ENCODE data around the gene PCDHGA2.
A peak's percentile ranks its signal among the peaks of the same experiment; 100 is the strongest.
"Not testable (repeated sequence)": the region's sequence is repeated elsewhere in the genome, so short reads cannot be mapped to it uniquely, and the experiment has no call there.

Gene PCDHGA2

DNA sequence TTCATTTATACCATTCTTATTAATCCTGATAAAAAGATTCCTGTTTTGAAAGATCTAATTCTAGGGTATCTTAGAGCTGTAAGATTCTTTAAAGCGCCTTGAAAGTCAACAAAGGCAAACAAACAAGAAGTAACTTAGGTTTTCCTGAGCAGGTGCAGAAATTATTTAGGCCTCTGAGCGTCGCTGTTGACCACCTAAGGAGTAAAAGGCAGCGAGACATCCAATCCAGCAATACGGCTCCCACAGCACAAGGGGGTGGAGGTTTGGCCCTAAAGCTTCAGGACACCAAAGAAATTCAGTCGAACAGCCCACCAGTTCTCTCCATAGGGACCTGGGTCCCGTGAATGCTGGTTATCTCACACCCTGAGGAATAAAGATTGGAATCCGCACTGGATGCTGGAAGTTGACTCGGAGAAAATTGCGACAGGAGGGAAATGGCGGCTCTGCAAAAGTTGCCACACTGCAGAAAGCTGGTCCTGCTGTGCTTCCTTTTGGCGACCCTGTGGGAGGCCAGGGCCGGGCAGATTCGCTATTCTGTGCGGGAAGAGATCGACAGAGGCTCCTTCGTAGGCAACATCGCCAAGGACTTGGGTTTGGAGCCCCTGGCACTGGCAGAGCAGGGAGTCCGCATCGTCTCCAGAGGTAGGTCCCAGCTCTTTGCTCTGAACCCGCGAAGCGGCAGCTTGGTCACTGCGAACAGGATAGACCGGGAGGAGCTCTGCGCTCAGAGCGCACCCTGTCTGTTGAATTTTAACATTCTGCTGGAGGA lies at the start of gene PCDHGA2:
Gene PCDHGA2, plus strand, starts transcription at position 223 of the 769 bp plus-strand sequence.
- no peak for DNase-seq (ENCODE audit: low read depth)

DNA sequence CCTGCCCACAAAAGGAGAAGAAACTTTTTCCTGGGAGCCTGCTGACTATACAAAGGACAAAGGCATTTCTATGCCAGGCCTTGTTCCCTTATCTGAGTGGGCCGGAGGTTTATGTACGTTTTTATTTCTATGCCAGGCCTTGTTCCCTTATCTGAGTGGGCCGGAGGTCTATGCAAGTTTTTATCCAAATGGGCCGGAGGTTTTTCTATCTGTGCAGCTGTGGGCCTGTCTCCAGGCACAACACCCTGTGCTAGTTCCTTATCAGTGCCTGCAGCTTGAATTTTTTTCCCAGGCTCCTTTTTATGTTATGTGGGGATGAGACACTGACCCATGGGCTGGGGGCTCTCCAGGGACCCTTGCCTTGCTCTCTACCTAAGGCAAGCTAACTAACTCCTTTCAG lies 40.2 kb upstream of the PCDHGA2 start:
- no peak for DNase-seq (ENCODE audit: low read depth)

DNA sequence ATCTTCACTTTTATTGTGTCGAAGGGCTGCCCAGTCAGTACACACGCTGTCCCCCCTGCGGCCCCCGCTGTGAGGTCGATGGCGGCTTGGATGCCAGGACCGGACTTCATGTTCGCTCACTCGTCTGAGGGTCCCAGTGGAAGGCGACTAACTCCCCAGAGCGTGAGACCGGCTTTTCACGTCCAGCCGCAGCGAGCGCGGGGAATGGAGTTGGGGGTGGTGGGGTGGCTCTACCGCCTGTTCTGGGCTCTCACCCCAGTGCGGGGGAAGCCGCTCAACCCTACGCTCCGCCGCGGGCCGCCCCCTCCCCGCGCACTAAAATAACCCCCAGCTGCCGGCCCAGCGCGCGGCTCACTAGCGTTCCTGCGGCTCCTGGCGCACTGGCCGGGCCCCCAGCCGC lies 34.8 kb upstream of the PCDHGA2 start, which contains the start of gene SLC25A2:
Gene SLC25A2, minus strand, starts transcription at position 294 of the 400 bp plus-strand sequence. Its CDS starts 184 bp downstream, at position 110.
- no peak for DNase-seq (ENCODE audit: low read depth)

DNA sequence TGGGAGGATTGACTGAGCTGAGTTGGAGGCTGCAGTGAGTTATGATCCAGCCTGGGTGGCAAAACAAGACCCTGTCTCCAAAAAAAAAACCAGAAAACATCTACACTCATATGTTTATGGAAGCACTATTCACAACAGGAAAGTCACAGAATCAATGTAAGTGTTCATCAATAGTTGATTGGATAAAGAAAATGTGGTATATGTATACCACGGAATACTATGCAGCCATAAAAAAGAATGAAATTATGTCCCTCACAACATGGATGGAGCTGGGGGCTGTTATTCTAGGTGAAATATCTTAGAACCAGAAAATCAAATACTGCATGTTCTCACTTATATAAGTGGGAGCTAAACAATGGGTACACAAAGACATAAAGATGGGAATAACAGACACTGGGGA lies 31.9 kb upstream of the PCDHGA2 start:
- DNase-seq (ENCODE audit: low read depth): no peak

DNA sequence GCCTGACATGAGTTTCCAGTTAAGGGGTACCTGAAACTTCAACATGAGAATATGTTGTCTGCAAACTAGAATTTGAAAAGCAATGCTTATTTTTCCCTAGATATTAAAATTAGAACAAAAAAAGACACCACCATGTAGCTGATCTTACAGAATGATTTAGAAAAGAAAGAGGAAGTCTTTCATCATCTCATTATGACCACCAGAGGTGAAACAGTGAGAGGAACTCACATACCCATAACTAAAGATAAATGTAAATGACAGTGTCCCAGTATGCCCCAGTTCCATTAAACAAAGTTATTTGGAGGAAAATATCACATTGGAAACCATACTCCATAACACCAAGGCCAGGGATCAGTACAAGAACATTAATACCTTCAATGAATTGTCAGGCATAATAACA lies 24.8 kb upstream of the PCDHGA2 start:
- DNase-seq (ENCODE audit: low read depth): no peak

DNA sequence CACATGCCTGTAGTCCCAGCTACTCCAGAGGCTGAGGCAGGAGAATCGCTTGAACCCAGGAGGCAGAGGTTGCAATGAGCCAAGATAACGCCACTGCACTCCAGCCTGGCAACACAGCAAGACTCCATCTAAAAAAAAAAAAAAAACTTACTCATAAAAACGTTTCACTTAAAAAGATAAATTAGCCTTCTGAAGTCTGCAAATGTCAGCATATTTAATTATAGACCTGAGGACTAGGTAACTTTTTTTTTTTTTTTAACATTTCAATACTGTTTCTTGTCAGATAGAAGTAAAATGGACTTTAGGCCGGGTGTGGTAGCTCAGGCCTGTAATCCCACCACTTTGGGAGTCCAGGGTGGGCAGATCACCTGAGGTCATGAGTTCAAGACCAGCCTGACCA lies 21.6 kb upstream of the PCDHGA2 start:
- not testable (repeated sequence) for DNase-seq (ENCODE audit: low read depth)

DNA sequence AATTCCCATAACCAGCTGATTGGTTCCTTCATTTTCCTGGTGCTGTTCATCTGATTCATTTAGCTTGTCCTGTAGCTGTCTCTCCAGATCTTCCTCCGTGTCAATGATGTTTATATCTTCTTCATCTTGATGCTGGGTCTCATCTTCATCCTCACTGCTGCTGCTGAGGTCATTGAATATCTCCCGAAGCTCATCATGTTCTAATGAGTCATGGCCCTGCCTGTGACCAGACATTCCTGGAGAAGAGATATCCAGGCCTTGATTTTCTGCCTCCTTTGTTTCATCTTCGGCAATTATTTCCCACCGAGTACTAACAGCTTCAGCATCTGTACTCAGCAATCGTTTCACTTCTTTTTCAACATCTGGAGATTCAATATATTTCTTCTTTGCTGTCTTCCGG lies 19.4 kb upstream of the PCDHGA2 start:
- DNase-seq (ENCODE audit: low read depth): no peak

DNA sequence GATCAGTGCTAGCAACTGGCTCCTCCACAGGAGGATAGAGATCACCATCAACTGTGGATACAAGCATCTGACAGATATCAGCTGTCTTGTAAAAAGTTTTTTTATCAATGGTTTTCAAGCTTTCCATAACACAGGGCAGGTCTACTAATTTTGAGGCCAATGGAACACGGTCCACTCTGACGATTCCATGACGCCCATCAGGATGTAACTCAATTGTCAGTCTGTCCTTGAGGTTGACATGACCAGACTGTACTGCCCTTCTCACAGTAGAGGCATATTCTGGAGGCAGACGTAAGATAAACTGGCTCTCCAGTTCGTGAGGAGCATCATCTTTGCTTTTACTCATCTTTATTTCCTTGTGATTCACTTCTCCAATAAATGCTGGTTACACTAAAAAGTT lies 18.9 kb upstream of the PCDHGA2 start:
- DNase-seq (ENCODE audit: low read depth): no peak

DNA sequence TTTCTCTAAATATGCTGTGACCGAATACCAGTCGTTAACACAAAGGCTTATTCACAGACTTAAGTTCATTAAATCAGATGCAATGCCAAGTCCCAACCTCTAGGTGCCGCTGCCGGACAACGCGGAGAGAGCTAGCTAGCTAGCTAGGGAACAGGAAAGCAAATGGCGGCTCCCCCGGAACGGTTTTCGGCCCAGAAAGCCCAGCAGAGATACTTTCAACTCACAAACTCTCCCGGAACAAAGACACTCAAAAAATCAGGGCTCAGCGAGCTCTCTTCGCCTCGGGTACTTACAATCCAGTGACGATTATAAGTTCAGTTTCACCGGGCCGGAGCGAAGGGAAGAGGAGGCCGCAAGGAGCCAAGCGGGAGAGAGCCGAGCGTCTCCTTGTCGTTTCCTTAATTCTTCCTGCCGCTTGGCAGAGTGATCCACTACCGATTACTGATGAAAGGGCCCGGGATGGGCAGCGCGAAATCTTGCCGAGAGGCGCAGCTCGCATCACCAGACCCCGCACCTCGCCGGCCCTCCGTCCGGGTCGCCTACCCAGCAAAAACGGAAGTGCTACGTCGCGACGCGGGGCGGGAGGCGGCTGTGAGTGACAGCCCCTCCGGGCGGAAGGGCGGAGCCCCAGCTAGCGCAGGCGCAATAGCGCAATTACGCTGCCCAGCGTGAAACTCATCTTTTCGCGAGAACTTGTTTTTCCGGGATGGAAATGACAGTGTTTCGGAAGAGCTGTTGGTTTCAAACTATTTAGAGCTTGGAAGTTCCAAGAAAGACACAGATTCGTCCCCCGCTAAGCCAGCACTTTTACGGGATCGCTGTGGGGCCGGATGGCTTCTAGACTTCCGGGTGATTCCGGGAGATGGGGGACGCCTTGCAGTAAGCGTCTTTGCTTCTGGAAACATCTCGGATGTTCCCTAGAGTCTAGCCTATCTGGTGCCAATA lies 18.1 kb upstream of the PCDHGA2 start, which contains the start of gene TAF7:
Gene TAF7, minus strand, starts transcription at position 560 of the 945 bp plus-strand sequence. CDS start 740 bp downstream, outside the sequence.
- DNase-seq (ENCODE audit: low read depth): peak; percentile 87

DNA sequence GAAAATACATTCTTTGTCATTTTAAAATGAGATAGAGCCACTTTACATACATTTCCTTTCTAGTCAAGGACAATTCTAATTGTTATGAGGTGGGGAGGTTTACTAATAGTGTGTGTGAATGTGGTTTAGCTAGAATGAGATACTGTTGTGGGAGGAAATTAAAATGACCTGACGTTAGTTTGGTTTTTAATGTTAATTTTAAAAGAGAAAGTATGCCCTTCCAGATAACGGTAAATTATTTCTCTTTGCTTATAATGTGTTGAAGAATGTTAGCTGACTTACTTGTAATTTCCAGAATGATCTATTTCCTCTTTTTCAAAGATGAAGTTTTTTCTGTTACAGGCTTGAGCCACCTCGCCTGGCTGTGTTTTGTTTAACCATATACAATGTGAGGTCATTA lies 16.3 kb upstream of the PCDHGA2 start:
- no peak for DNase-seq (ENCODE audit: low read depth)

DNA sequence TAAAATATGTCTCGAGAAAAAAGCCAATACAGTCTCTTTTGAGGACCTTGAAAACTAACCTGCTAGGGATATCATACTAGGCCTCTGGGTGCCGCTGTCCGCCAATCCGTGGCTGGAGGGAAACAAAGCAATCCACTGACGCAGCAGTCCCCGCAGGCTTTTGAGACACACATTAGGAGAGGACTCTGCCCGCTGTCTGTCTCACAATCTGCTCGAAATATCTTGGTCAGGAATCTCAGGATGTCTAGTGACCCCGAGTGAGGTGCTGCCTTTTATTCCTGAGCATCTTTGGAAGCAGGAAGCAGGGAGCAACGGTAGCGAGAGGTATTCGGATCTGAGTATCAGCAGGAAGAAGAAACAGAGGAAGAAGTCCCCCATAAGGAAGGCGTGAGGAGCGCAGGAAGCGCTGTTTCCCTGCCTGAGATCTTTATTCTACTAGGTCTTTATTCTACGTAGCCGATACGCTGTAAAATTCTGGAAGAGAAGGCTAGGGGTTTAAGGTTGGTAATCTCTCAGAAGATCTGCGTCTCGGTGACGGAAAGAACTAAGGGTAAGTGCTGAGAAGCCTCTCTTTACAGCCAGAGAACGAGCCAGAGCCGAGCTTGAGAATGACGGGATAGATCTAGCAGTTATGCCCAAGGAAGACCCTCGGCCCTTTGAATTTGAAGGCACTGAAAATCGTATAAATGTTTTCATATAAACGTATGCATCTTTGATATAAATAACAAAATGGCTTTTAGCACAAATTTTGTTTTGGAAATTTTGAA lies 12.3 kb upstream of the PCDHGA2 start:
- DNase-seq (ENCODE audit: low read depth): peak; percentile 44

DNA sequence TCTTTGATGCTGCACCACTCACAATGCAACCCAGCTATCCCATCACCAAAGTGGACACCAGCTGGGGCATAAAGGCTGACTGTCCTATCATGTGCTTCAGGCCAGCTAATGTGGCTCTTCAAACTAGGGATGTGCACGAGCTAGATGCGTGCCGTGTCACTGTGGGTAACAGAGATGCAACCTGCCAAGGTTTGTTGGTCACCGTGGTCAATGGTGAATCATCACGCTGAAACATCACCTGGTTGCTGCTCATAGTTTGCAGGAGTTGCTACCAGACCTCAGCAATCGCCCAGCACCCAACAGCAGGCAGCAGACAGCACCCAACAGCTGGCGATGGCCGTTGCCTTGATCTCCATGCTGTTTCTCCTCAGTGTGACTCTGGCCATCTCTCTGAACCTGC lies 10.3 kb upstream of the PCDHGA2 start:
- no peak for DNase-seq (ENCODE audit: low read depth)

DNA sequence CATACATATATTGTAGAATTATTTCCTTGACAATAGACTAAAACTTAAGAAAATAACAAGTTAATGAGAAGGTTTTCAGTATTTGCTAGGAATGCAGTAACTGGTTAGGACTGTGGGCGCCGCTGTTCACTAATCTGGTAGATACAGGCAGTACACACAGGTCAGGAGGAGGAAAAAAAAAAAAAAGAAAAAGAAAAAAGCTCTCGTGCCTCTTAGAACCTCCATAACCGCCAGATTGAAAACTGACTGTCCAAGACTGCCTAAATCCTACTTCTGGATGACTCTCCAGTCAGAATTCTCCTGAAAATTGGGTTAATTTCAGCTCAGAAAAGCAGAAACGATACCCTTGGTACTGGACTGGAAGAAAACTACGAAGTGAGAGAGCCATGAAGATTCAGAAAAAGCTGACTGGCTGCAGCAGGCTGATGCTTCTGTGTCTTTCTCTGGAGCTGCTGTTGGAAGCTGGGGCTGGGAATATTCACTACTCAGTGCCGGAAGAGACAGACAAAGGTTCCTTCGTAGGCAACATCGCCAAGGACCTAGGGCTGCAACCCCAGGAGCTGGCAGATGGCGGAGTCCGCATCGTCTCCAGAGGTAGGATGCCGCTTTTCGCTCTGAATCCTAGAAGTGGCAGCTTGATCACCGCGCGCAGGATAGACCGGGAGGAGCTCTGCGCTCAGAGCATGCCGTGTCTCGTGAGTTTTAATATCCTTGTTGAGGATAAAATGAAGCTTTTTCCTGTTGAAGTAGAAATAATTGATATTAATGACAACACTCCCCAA lies 8.1 kb upstream of the PCDHGA2 start, which contains the start of gene PCDHGA1:
Gene PCDHGA1, plus strand, starts transcription at position 216 of the 782 bp plus-strand sequence.
- no peak for DNase-seq (ENCODE audit: low read depth)

DNA sequence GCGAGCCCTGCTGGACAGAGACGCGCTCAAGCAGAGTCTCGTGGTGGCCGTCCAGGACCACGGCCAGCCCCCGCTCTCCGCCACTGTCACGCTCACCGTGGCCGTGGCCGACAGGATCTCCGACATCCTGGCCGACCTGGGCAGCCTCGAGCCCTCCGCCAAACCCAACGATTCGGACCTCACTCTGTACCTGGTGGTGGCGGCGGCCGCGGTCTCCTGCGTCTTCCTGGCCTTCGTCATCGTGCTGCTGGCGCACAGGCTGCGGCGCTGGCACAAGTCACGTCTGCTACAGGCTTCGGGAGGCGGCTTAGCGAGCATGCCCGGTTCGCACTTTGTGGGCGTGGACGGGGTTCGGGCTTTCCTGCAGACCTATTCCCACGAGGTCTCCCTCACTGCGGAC lies 6.0 kb upstream of the PCDHGA2 start:
- not testable (repeated sequence) for DNase-seq (ENCODE audit: low read depth)

DNA sequence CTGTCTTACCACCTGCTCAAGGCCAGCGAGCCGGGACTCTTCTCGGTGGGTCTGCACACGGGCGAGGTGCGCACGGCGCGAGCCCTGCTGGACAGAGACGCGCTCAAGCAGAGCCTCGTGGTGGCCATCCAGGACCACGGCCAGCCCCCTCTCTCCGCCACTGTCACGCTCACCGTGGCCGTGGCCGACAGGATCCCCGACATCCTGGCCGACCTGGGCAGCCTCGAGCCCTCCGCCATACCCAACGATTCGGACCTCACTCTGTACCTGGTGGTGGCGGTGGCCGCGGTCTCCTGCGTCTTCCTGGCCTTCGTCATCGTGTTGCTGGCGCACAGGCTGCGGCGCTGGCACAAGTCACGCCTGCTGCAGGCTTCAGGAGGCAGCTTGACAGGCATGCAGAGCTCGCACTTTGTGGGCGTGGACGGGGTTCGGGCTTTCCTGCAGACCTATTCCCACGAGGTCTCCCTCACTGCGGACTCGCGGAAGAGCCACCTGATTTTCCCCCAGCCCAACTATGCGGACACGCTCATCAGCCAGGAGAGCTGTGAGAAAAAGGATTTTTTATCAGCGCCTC lies 2.3 kb downstream of the PCDHGA2 start:
- not testable (repeated sequence) for DNase-seq (ENCODE audit: low read depth)

DNA sequence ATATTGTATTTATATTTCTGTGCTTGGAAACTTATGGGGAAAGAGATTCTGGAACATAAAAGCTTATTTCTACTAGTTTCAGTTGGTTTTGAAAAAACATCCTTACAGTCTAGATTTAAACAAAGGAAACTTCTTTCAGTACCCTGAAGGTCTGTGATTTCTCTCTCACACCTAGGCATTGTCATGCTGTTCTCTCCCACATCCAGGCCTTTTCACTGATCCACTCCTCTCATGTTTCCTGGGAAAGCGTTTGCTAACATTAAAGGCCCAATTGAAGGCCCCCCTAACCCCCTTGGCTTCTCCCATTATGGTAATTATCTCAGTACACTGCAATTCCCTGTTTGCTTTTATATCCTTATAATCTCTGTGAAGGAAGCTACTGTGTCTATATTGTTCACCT lies 4.2 kb downstream of the PCDHGA2 start:
- DNase-seq (ENCODE audit: low read depth): no peak

DNA sequence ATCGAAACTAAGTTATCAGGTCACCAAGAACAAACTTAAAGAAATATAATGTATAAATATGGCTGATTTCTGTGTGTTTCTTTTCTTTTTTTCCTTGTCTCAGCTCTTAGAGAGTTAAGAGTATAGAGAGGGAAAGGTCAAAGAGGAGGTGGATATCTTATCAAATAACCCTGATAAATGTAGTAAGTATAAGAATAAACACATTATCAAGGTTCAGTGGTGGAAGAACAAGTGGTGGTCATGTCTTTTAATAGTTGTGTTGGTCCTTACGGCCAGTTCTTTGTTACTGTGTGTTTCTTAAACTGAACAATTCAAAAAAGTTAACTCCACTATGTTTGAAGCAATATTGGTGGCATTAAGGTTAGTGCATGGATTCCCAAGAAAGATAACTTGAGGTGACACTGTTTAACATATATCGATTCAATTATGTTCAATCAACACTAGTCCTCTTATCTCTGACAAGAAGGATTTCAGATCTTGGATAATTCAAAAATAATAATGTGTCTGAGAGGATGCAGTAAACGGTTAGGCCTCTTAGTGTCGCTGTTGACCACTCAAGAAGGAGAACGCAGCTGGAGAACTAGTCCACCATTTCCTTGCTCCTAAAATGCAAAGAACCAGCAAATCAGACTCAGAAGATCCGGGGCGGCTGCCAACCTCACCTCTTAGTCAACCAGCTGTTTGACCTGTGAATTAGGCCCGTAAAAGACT lies 4.8 kb downstream of the PCDHGA2 start, which contains the start of gene PCDHGA3:
Gene PCDHGA3, plus strand, starts transcription at position 588 of the 711 bp plus-strand sequence. CDS start 205 bp downstream, outside the sequence.
- DNase-seq (ENCODE audit: low read depth): no peak

DNA sequence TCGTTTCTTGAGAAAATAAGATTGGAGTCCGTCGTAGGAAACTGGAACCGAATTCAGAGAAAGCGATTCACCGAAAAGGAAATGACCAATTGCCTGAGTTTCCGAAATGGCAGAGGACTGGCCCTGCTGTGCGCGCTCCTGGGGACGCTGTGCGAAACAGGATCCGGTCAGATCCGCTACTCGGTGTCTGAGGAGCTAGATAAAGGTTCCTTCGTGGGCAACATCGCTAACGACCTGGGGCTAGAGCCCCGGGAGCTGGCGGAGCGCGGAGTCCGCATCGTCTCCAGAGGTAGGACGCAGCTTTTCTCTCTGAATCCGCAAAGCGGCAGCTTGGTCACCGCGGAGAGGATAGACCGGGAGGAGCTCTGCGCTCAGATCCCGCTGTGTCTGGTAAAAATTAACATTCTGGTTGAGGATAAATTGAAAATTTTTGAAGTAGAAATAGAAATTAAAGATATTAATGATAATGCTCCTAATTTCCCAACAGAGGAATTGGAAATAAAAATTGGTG lies 5.4 kb downstream of the PCDHGA2 start:
- no peak for DNase-seq (ENCODE audit: low read depth)

DNA sequence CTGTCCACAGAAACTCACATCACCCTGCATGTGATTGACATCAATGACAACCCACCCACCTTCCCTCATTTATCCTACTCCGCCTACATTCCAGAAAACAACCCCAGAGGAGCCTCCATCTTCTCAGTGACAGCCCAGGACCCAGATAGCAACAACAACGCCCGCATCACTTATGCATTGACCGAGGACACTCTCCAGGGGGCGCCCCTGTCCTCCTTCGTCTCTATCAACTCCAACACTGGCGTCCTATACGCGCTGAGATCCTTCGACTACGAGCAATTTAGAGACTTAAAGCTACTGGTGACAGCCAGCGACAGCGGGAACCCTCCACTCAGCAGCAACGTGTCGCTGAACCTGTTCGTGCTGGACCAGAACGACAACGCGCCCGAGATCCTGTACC lies 6.8 kb downstream of the PCDHGA2 start:
- DNase-seq (ENCODE audit: low read depth): no peak

DNA sequence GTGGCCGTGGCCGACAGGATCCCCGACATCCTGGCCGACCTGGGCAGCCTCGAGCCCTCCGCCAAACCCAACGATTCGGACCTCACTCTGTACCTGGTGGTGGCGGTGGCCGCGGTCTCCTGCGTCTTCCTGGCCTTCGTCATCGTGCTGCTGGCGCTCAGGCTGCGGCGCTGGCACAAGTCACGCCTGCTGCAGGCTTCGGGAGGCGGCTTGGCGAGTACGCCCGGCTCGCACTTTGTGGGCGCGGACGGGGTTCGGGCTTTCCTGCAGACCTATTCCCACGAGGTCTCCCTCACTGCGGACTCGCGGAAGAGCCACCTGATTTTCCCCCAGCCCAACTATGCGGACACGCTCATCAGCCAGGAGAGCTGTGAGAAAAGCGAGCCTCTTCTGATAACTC lies 7.5 kb downstream of the PCDHGA2 start:
- DNase-seq (ENCODE audit: low read depth): not testable (repeated sequence)
